Smooth muscle cell of the pulmonary artery (primary cell): ENCODE data around the gene FKRP. TPM values are rescaled to one million over a fixed set of nuclear protein-coding genes. Genes with fewer than 3 reads are reported as not detected.

ENCODE experiments used
- total RNA-seq: library from RNA; depleted of rRNA; stranded (reverse); fragments of >200 nt; gene quantifications from 2 replicates; pipeline ENCODE4 v1.2.3, GENCODE V29; 2014

The FKRP gene, protein sequence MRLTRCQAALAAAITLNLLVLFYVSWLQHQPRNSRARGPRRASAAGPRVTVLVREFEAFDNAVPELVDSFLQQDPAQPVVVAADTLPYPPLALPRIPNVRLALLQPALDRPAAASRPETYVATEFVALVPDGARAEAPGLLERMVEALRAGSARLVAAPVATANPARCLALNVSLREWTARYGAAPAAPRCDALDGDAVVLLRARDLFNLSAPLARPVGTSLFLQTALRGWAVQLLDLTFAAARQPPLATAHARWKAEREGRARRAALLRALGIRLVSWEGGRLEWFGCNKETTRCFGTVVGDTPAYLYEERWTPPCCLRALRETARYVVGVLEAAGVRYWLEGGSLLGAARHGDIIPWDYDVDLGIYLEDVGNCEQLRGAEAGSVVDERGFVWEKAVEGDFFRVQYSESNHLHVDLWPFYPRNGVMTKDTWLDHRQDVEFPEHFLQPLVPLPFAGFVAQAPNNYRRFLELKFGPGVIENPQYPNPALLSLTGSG
- 26.6 and 32.4 TPM in 2 replicates for total RNA-seq

DNA sequence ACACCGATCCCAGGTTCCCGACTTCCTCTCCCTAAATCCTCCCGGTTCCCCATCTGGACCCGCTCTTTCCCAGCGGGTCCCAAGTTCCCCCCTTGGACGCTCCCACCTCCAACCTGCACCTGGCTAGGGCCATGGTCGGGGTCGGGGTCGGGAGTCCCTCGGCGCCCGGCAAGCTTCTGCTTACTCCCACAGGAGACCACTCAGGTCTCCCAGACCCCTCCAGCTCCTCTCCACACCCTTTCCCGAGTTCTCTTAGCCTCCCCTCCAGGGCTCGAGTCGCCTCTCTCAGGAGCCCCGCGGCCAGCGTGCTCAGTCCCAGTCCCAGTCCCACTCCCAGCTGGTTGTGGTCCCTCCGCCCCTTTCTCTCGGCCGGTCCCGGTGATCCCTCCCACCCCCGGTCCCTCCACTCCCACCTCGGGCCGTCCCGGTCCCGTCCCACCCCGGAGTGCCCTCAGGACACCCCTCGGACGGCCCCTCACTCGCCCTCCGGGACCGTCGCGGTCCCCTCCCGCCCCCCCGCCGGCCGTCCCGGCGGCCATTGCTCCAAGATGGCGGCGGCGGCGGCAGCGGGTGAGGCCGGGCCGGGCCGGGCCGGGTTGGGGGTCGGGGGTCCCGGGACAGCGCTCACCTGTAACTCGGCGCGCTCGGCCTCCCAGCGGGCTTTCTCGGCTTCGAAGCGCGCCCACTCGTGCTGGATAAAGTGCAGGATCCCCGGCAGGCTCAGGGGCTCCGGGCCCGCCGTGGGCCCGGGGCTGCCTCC is at the start of gene FKRP:
FKRP (plus strand) TSS at position 537 of the 760 bp plus-strand sequence. CDS start 9,394 bp downstream, outside the sequence.

DNA sequence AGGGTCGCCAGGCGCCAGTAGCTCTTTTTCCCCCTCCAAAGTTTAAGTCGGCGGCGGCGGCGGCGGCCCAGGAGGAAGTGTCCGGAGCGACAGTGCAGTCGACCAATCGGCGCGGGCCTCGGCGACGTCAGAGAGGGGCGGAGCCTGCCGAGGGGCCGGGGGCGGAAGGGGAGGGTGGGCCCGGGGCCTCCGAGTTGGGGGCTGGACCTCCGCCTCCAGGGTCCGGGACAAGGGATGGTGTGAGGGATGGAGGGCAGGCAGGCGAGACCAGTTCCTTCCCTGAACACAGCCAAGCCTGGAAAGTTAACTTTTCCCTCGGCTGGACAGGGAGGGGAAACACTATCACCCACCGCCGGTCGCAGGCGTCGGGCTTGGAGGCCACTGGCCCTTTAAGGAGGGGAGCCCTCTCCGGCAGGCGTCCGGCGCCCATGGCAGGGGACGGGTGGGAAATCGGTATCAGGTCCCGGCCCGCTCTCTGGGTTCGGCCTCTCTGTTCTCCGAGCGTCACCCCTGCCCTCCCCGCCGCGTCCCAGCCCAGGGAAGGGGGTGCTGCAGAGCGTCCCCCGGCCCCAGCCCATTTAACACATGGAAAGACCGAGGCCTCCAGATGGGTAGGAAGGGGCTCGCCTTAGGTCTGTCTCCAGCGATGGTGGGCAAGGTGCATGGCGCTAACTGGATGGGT is 28.7 kb upstream of the FKRP start, which contains the start of gene PRKD2:
PRKD2 (minus strand) TSS at position 81 of the 682 bp plus-strand sequence. CDS start 744 bp downstream, outside the sequence.

DNA sequence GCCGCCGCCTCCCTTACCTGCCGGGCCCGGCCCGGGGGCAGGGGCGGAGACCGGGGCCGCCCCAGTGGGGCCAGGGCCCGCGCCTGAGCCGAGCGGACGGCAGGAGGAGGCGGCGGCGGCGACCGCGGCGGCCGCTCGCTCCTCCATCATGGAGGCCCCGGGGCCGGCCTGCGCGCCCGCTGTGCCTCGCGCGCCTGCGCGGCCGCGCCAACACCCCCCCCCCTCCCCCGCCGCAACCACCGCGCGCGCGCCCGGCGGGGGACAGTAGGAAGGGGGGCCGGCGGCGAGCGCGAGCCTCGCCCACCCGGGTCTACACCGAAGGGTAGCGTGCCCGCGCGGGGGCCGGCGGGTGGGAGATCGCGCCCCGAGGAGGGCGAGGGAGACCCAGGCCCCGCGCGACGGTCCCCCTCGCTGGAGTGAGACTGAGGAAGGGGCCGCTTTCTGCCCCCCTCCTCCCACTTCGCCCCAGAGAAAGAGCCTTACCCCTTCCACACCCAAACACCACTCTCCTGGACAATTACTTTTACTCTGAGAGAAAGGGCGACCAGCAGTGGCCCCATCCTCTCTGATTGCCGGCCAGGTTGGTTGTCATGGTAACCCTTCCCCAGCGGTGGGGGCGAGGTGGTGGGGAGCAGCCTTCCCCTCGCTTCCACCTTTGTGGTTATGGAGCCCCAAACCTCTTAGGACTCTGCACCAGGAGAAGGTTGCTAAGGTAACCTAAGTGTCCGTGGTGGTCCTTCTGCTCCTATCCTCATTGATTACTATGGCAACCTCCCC is 612 bp downstream of the FKRP start, which contains the start of gene STRN4:
STRN4 (minus strand) TSS at position 170 of the 777 bp plus-strand sequence; CDS start at position 150, 20 bp downstream.

DNA sequence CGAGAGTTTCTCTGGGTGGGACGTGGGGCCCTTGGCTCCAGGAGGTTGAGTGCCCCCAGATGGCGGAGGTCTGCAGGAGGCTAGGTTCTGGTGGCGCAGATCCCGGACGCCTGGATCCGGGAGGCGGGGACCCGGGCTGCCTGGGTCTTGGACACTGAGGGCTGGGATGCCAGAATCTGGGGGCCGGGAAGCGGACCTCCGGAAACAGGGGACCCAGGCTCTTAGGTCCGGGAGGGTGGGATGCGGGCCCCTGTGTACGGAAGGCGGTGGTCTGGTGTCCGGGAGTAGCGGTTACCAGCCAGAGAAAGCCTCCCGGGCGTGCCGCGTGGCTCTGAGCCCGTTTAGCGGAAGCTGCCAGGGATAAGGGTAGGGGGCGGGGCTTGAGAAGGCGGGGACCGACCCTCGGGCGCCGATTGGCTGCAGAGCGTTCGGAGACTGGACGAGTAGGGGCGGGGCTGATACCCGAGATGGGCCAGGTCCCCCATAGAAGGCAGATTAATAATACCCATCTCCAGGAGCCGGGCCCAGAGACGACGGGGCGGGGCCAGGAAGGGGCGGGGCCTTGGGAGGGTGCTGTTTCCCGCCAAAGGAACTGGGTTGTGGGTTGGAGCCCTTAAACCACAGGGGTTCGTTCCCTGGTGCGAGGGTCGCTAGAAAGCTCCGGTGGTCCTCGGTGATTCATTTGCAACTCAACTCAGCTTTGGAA is 42.6 kb downstream of the FKRP start, which contains the start of gene SLC1A5:
SLC1A5 (minus strand) TSS at position 333 of the 706 bp plus-strand sequence. CDS start 629 bp downstream, outside the sequence.

Other genes with a start within 250 kb of the FKRP start
- gene CALM3, start 144.7 kb upstream of the FKRP start, total RNA-seq = 185 and 240 TPM in 2 replicates
- 20.0 and 34.8 TPM in 2 replicates for gene PTGIR, start 121.0 kb upstream of the FKRP start, total RNA-seq
- not detected in 2 replicates for gene GNG8, start 109.9 kb upstream of the FKRP start, total RNA-seq
- gene DACT3, start 84.9 kb upstream of the FKRP start, total RNA-seq = 6.6 and 6.8 TPM in 2 replicates
- 17.4 and 28.1 TPM in 2 replicates for gene PRKD2, start 28.9 kb upstream of the FKRP start, total RNA-seq
- gene STRN4, start 393 bp downstream of the FKRP start, total RNA-seq = 70.7 and 73.0 TPM in 2 replicates
- gene SLC1A5, start 42.5 kb downstream of the FKRP start, total RNA-seq = 122 and 169 TPM in 2 replicates
- 121 and 142 TPM in 2 replicates for gene AP2S1, start 104.8 kb downstream of the FKRP start, total RNA-seq
- 79.4 and 89.5 TPM in 2 replicates for gene ARHGAP35, start 114.9 kb downstream of the FKRP start, total RNA-seq